K562 (cell line): ENCODE measurements around the gene C11orf65. TPM values are rescaled to one million over a fixed set of nuclear protein-coding genes. Genes with fewer than 3 reads are reported as not detected.

Experiments
- CHD2 ChIP-seq: IDR thresholded peaks from 2 replicates; pipeline ENCODE4 v1.6.1; 2011; ENCODE audit warnings: low read depth, low read length
- DIDO1 ChIP-seq: fragments of 450-650 bp; IDR thresholded peaks from 2 replicates; pipeline ENCODE4 v1.6.1; 2016; ENCODE audit warnings: low read depth, missing biosample characterization, missing genetic modification characterization
- DMBX1 ChIP-seq: fragments of 250-450 bp; sonication (Bioruptor Pico); IDR thresholded peaks from 2 replicates; pipeline ENCODE4 v1.8.0; 2022; ENCODE audit warnings: inconsistent platforms, mild to moderate bottlenecking, moderate library complexity, borderline replicate concordance
- DPF2 ChIP-seq: fragments of 450-650 bp; IDR thresholded peaks from 2 replicates; pipeline ENCODE4 v1.6.1; 2016
- ELF4 ChIP-seq: fragments of 450-650 bp; formaldehyde crosslinking; IDR thresholded peaks from 2 replicates; pipeline ENCODE4 v1.4.0; 2022; ENCODE audit warnings: missing genetic modification characterization
- ETS1 ChIP-seq: conservative IDR thresholded peaks from 2 replicates; pipeline ENCODE4 v1.6.1; 2011; ENCODE audit warnings: low read depth, mild to moderate bottlenecking, low read length; ENCODE audit not compliant: control insufficient read depth
- GABPB2 ChIP-seq: fragments of 250-450 bp; sonication (Bioruptor Pico); conservative IDR thresholded peaks from 2 replicates; pipeline ENCODE4 v1.5.1; 2021; ENCODE audit warnings: mild to moderate bottlenecking
- HDAC6 ChIP-seq: IDR thresholded peaks from 2 replicates; pipeline ENCODE4 v1.6.1; 2012; ENCODE audit warnings: low read depth, mild to moderate bottlenecking, control low read depth, inconsistent platforms, low read length, moderate library complexity
- HNRNPUL1 ChIP-seq: fragments of 200-400 bp; formaldehyde crosslinking; IDR thresholded peaks from 2 replicates; pipeline ENCODE4 v1.6.1; 2017; ENCODE audit warnings: low read length
- HOXB6 ChIP-seq: fragments of 250-450 bp; sonication (Bioruptor Pico); IDR thresholded peaks from 2 replicates; pipeline ENCODE4 v1.5.1; 2022; ENCODE audit warnings: mild to moderate bottlenecking, borderline replicate concordance
- KAT7 ChIP-seq: sonication (generic); formaldehyde crosslinking; IDR thresholded peaks from 2 replicates; pipeline ENCODE4 v1.8.0; 2022; ENCODE audit warnings: missing genetic modification reagents, mild to moderate bottlenecking, borderline replicate concordance
- KAT8 ChIP-seq: fragments of 450-650 bp; IDR thresholded peaks from 2 replicates; pipeline ENCODE4 v1.6.1; 2016; ENCODE audit warnings: low read depth, mild to moderate bottlenecking
- MYBL2 ChIP-seq, 2 experiments: fragments of 450-650 bp in 1 of 2; sonication (generic) in 1 of 2; formaldehyde crosslinking in 1 of 2; IDR thresholded peaks; 2 replicates each; pipeline versions ENCODE4 v1.6.1 to v1.8.1; 2017 to 2022; ENCODE audit warnings: borderline replicate concordance in 1 of 2, inconsistent platforms in 1 of 2, low read depth in 1 of 2, mild to moderate bottlenecking in 1 of 2, missing genetic modification reagents in 1 of 2, moderate library complexity in 1 of 2
- NR1H2 ChIP-seq: sonication (generic); formaldehyde crosslinking; IDR thresholded peaks from 2 replicates; pipeline ENCODE4 v1.4.0; 2020; ENCODE audit warnings: mild to moderate bottlenecking, missing genetic modification reagents
- PHB ChIP-seq: fragments of 250-450 bp; sonication (Bioruptor Pico); IDR thresholded peaks from 2 replicates; pipeline ENCODE4 v1.5.0; 2021
- RBM34 ChIP-seq: fragments of 200-400 bp; formaldehyde crosslinking; IDR thresholded peaks from 2 replicates; pipeline ENCODE4 v1.6.1; 2018; ENCODE audit warnings: low read length, borderline replicate concordance; ENCODE audit not compliant: insufficient read depth
- RFX5 ChIP-seq: IDR thresholded peaks from 2 replicates; pipeline ENCODE4 v1.6.1; 2011; ENCODE audit warnings: low read depth, mild to moderate bottlenecking, improper control_type of control experiment, low read length
- SAP30 ChIP-seq: fragments of 200-600 bp; sonication (generic); IDR thresholded peaks from 2 replicates; pipeline ENCODE4 v1.6.1; 2012; ENCODE audit warnings: borderline replicate concordance, low read depth, mild to moderate bottlenecking, moderate library complexity, low read length, control low read depth, inconsistent platforms; ENCODE audit not compliant: insufficient read depth, poor library complexity, severe bottlenecking
- SMAD3 ChIP-seq: fragments of 450-650 bp; formaldehyde crosslinking; conservative IDR thresholded peaks from 2 replicates; pipeline ENCODE4 v1.4.0; 2020; ENCODE audit warnings: mild to moderate bottlenecking
- SMARCA5 ChIP-seq: fragments of 450-650 bp; IDR thresholded peaks from 2 replicates; pipeline ENCODE4 v1.6.1; 2016
- SREBF1 ChIP-seq: fragments of 150-350 bp; IDR thresholded peaks from 2 replicates; pipeline ENCODE4 v1.6.1; 2014; ENCODE audit warnings: antibody characterized with exemption, low read depth, low read length, borderline replicate concordance
- TAF1 ChIP-seq: IDR thresholded peaks from 2 replicates; pipeline ENCODE4 v1.6.1; 2011; ENCODE audit warnings: mild to moderate bottlenecking, low read length, moderate library complexity; ENCODE audit not compliant: insufficient read depth, control insufficient read depth, severe bottlenecking; ENCODE audit errors: extremely low read depth
- THAP7 ChIP-seq: fragments of 250-450 bp; sonication (Bioruptor Pico); IDR thresholded peaks from 2 replicates; pipeline ENCODE4 v1.5.0; 2021
- ZKSCAN3 ChIP-seq: fragments of 250-450 bp; sonication (Bioruptor Pico); IDR thresholded peaks from 2 replicates; pipeline ENCODE4 v1.4.0; 2020
- ZNF224 ChIP-seq: sonication (generic); formaldehyde crosslinking; IDR thresholded peaks from 2 replicates; pipeline ENCODE4 v1.8.0; 2022; ENCODE audit warnings: mild to moderate bottlenecking, missing genetic modification reagents
- ZNF282 ChIP-seq: sonication (generic); formaldehyde crosslinking; IDR thresholded peaks from 2 replicates; pipeline ENCODE4 v1.8.1; 2023; ENCODE audit warnings: missing genetic modification reagents
- ZNF316 ChIP-seq: fragments of 450-650 bp; IDR thresholded peaks from 2 replicates; pipeline ENCODE4 v1.6.1; 2016
- ZNF436 ChIP-seq: fragments of 250-450, 450-650 bp; sonication (Bioruptor Pico); formaldehyde crosslinking; IDR thresholded peaks from 2 replicates; pipeline ENCODE4 v1.7.0; 2020; ENCODE audit warnings: mild to moderate bottlenecking
- ZNF764 ChIP-seq: fragments of 250-450 bp; sonication (Bioruptor Pico); IDR thresholded peaks from 2 replicates; pipeline ENCODE4 v1.4.0; 2020; ENCODE audit warnings: low read depth, mild to moderate bottlenecking, moderate library complexity
- polyA plus RNA-seq, 8 experiments: library from polyadenylated mRNA; depleted of rRNA in 4 of 8; stranded (reverse) in 5 of 8; unstranded in 3 of 8; fragments of >200 nt; fragmentation: Nextera tagmentation in 2 of 8; fragmentation: Illumina TruSeq in 1 of 8; extraction: Ambion mirVana in 2 of 8; extraction: Trizol in 1 of 8; gene quantifications; 2 replicates each; pipeline versions ENCODE4 v1.2.1 to v1.2.3, GENCODE V29; 2011 to 2014; ENCODE audit warnings: inconsistent platforms in 1 of 8, missing spikeins in 1 of 8
- total RNA-seq, 7 experiments: library from RNA; depleted of rRNA in 6 of 7; stranded (reverse); fragments of >200 nt in 6 of 7; fragmentation: Illumina TruSeq in 2 of 7; extraction: Trizol in 2 of 7; gene quantifications; 2 replicates each; pipeline versions ENCODE4 v1.2.1 to v1.2.3, GENCODE V29; 2011 to 2021; ENCODE audit warnings: low replicate concordance in 1 of 7

Gene C11orf65
- total and polyA plus RNA-seq, 9 of the 15 experiments (the other 6 are each of a cell fraction or from before 2014, with no cell fraction given) = 1.0 to 2.1 (median 1.2) TPM

- no peak for TF ChIP-seq RBM34
- no peak for TF ChIP-seq MYBL2 (IDR thresholded peaks at IDR 0.05; ENCODE audit: low read depth)
- no peak for TF ChIP-seq MYBL2 (CRISPR knock-in tag; IDR thresholded peaks at IDR 0.05; ENCODE audit: borderline replicate concordance)
- no peak for TF ChIP-seq HDAC6
- no peak for TF ChIP-seq ZNF316
- no peak for TF ChIP-seq CHD2
- no peak for TF ChIP-seq ZNF224
- TF ChIP-seq ZNF764 = no peak
- no peak for TF ChIP-seq KAT7 (CRISPR knock-in tag)
- 0 out of 2 replicates have a peak, but pooled peaks have one; percentile 39 for TF ChIP-seq ETS1
- TF ChIP-seq HNRNPUL1 = no peak
- no peak for TF ChIP-seq SMARCA5
- no peak for TF ChIP-seq ZKSCAN3
- TF ChIP-seq SAP30 = no peak
- TF ChIP-seq SREBF1 = peak; percentile 29; the same call in 1 of the 2 replicates
- 0 out of 2 replicates have a peak, but pooled peaks have one; percentile 30 for TF ChIP-seq SMAD3
- TF ChIP-seq PHB = no peak
- no peak for TF ChIP-seq RFX5
- no peak for TF ChIP-seq ZNF282 (CRISPR knock-in tag)
- TF ChIP-seq THAP7 (CRISPR knock-in tag) = no peak
- no peak for TF ChIP-seq GABPB2 (CRISPR knock-in tag)
- peak; percentile 87 for TF ChIP-seq TAF1
- no peak for TF ChIP-seq DMBX1 (CRISPR knock-in tag)
- TF ChIP-seq KAT8 = no peak
- no peak; the same call in none of the 2 replicates for TF ChIP-seq DPF2
- peak; percentile 79; the same call in 1 of the 2 replicates for TF ChIP-seq NR1H2 (CRISPR knock-in tag)
- no peak for TF ChIP-seq ZNF436 (CRISPR knock-in tag)
- TF ChIP-seq DIDO1 (tag) = no peak
- no peak for TF ChIP-seq HOXB6
- no peak; the same call in 1 of the 2 replicates for TF ChIP-seq ELF4 (CRISPR knock-in tag)
Measured at GRCh38 chr11:108467091-108467823, at the start of gene C11orf65 (continued).
